ENCODE results near the gene IL24.

GRCh38 chr1:206855859-206856258 lies 41.4 kb upstream of the IL24 start:
- no peak for TF ChIP-seq CTCF (IDR thresholded peaks at IDR 0.05; ENCODE audit: low read depth, low read length, poor library complexity, severe bottlenecking)
- TF ChIP-seq EZH2phosphoT487 (IDR thresholded peaks at IDR 0.05; ENCODE audit: borderline replicate concordance, low read length) = no peak

Data from DOHH2 (cell line).